SK-N-SH treated with all-trans-retinoic acid at 6 μM for 48 hours (cell line): ENCODE measurements around the gene PARD3B.

Experiments used
- CREB5 ChIP-seq: fragments of 250-450 bp; sonication (Bioruptor Pico); IDR thresholded peaks from 2 replicates; pipeline ENCODE4 v1.5.1; 2020; ENCODE audit warnings: low read depth, mild to moderate bottlenecking, moderate library complexity
- CSDC2 ChIP-seq: fragments of 250-450 bp; sonication (Bioruptor Pico); IDR thresholded peaks from 2 replicates; pipeline ENCODE4 v1.5.0; 2020; ENCODE audit warnings: mild to moderate bottlenecking, moderate library complexity
- CSRNP3 ChIP-seq: fragments of 250-450 bp; sonication (Bioruptor Pico); IDR thresholded peaks from 2 replicates; pipeline ENCODE4 v1.5.1; 2021; ENCODE audit warnings: mild to moderate bottlenecking, moderate library complexity
- ESRRG ChIP-seq: fragments of 250-450 bp; sonication (Bioruptor Pico); IDR thresholded peaks from 2 replicates; pipeline ENCODE4 v1.6.1; 2021; ENCODE audit warnings: mild to moderate bottlenecking
- GLIS3 ChIP-seq: fragments of 250-450 bp; sonication (Bioruptor Pico); IDR thresholded peaks from 2 replicates; pipeline ENCODE4 v1.5.0; 2020; ENCODE audit warnings: mild to moderate bottlenecking, moderate library complexity
- OSR1 ChIP-seq: fragments of 250-450 bp; sonication (Bioruptor Pico); IDR thresholded peaks from 2 replicates; pipeline ENCODE4 v1.8.0; 2022; ENCODE audit warnings: moderate library complexity, mild to moderate bottlenecking, inconsistent platforms
- PATZ1 ChIP-seq: fragments of 250-450 bp; sonication (Bioruptor Pico); IDR thresholded peaks from 2 replicates; pipeline ENCODE4 v1.8.0; 2020; ENCODE audit warnings: mild to moderate bottlenecking, moderate library complexity, borderline replicate concordance
- RARB ChIP-seq: fragments of 250-450 bp; sonication (Bioruptor Pico); IDR thresholded peaks from 2 replicates; pipeline ENCODE4 v1.8.0; 2021; ENCODE audit warnings: mild to moderate bottlenecking, moderate library complexity
- TOX ChIP-seq: fragments of 250-450 bp; sonication (Bioruptor Pico); IDR thresholded peaks from 2 replicates; pipeline ENCODE4 v1.8.0; 2021; ENCODE audit warnings: mild to moderate bottlenecking, moderate library complexity, borderline replicate concordance
- TSHZ2 ChIP-seq: fragments of 250-450 bp; sonication (Bioruptor Pico); IDR thresholded peaks from 2 replicates; pipeline ENCODE4 v1.5.0; 2020; ENCODE audit warnings: mild to moderate bottlenecking, moderate library complexity
- ZFP3 ChIP-seq: fragments of 250-450 bp; sonication (Bioruptor Pico); IDR thresholded peaks from 2 replicates; pipeline ENCODE4 v1.5.0; 2020; ENCODE audit warnings: mild to moderate bottlenecking, moderate library complexity
- ZNF565 ChIP-seq: fragments of 450-650 bp; formaldehyde crosslinking; conservative IDR thresholded peaks from 2 replicates; pipeline ENCODE4 v1.5.0; 2020; ENCODE audit warnings: low read depth, mild to moderate bottlenecking, moderate library complexity

- TF ChIP-seq CSDC2 (CRISPR knock-in tag) (no peak), TSHZ2 (no peak), CREB5 (no peak), PATZ1 (CRISPR knock-in tag) (no peak), GLIS3 (CRISPR knock-in tag) (no peak), TOX (CRISPR knock-in tag) (no peak), ZFP3 (CRISPR knock-in tag) (no peak), RARB (CRISPR knock-in tag) (no peak), ZNF565 (CRISPR knock-in tag) (no peak), ESRRG (no peak), CSRNP3 (CRISPR knock-in tag) (no peak), OSR1 (no peak)
Measured at GRCh38 chr2:205047273-205047839, 502.1 kb downstream of the PARD3B start.
